Activated naive CD8-positive, alpha-beta T cell (primary cell): ENCODE measurements around the gene PGAP1.

ENCODE experiments used
- H3K27ac Mint-ChIP-seq: one replicate; pipeline ENCODE4 v1.8.0; 2021; ENCODE audit warnings: mixed read lengths
- H3K27me3 Mint-ChIP-seq: one replicate; pipeline ENCODE4 v1.8.0; 2021; ENCODE audit warnings: mixed read lengths
- H3K36me3 Mint-ChIP-seq: one replicate; pipeline ENCODE4 v1.8.0; 2021; ENCODE audit warnings: mixed read lengths
- H3K4me1 Mint-ChIP-seq: one replicate; pipeline ENCODE4 v1.8.0; 2021; ENCODE audit warnings: low read depth, mixed read lengths
- H3K4me3 Mint-ChIP-seq: one replicate; pipeline ENCODE4 v1.8.0; 2021; ENCODE audit warnings: mild to moderate bottlenecking, mixed read lengths
- H3K9me3 Mint-ChIP-seq: one replicate; pipeline ENCODE4 v1.8.0; 2021; ENCODE audit warnings: low read depth, mixed read lengths

Gene PGAP1

GRCh38 chr2:196887431-196887830 is 39.1 kb downstream of the PGAP1 start:
- Mint-ChIP-seq H3K36me3 (peaks cover 32% of the 10 kb centered on the region), H3K9me3 (no peaks in the 10 kb centered on the region), H3K4me3 (no peak overlapping the region), H3K4me1 (no peaks in the 10 kb centered on the region), H3K27ac (no peak overlapping the region), H3K27me3 (no peaks in the 10 kb centered on the region)

- H3K27me3 Mint-ChIP-seq = no peaks in the 10 kb centered on the region
- no peaks in the 10 kb centered on the region for H3K4me1 Mint-ChIP-seq
- no peak overlapping the region for H3K27ac Mint-ChIP-seq
- no peaks in the 10 kb centered on the region for H3K9me3 Mint-ChIP-seq
- H3K36me3 Mint-ChIP-seq = peaks cover 41% of the 10 kb centered on the region
- H3K4me3 Mint-ChIP-seq = no peak overlapping the region
These were observed 42.1 kb downstream of the PGAP1 start for GRCh38 chr2:196884368-196884767.

DNA sequence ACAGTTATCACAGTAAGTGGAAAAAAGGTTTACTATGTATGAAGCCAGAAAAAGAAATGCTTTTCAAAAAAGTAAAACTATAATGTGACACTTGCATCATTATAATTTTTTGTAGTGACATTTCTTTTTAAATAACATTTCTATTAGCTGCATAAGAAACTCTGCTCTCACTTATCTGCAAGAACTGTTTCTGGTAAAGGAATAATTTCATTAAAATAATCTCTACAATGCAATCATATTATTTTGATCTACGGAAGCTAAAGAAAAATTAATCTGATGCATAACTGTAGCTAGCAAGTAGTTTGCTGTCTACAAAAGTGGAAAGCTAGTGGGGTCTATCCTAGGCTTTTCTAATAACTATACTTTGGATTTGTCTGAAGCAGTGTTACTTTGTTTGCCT is 50.1 kb downstream of the PGAP1 start:
- H3K27ac Mint-ChIP-seq = no peak overlapping the region
- H3K9me3 Mint-ChIP-seq = no peaks in the 10 kb centered on the region
- peaks cover 14% of the 10 kb centered on the region for H3K4me1 Mint-ChIP-seq
- H3K36me3 Mint-ChIP-seq = peaks cover 23% of the 10 kb centered on the region
- no peak overlapping the region for H3K4me3 Mint-ChIP-seq
- H3K27me3 Mint-ChIP-seq = no peaks in the 10 kb centered on the region

DNA sequence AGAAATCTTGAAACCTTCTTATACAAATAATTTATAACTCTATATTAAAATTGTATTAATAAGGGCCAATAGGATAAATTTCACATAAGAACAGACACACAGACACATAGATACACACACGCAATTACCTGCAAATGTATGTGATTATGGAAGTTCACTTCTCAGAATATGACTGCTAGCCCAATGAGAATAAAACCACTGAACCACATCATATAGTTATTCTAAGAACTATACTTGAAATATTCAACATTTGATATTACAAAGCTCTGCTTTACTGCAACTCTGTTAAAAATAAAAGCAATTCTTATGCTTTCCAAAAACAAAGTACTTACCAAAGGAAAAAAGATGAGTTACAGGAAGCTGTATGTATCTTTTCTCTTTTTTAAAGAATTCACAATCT is 51.1 kb downstream of the PGAP1 start:
- peaks cover 14% of the 10 kb centered on the region for H3K4me1 Mint-ChIP-seq
- no peaks in the 10 kb centered on the region for H3K9me3 Mint-ChIP-seq
- H3K27ac Mint-ChIP-seq = no peak overlapping the region
- H3K4me3 Mint-ChIP-seq = no peak overlapping the region
- peaks cover 18% of the 10 kb centered on the region for H3K36me3 Mint-ChIP-seq
- no peaks in the 10 kb centered on the region for H3K27me3 Mint-ChIP-seq

GRCh38 chr2:196873511-196873910 is 53.0 kb downstream of the PGAP1 start:
- H3K4me1 Mint-ChIP-seq = peaks cover 14% of the 10 kb centered on the region
- no peaks in the 10 kb centered on the region for H3K27me3 Mint-ChIP-seq
- H3K9me3 Mint-ChIP-seq = no peaks in the 10 kb centered on the region
- H3K36me3 Mint-ChIP-seq = peaks cover 12% of the 10 kb centered on the region
- no peak overlapping the region for H3K4me3 Mint-ChIP-seq
- H3K27ac Mint-ChIP-seq = no peak overlapping the region

GRCh38 chr2:196854629-196855028 is 71.9 kb downstream of the PGAP1 start:
- no peaks in the 10 kb centered on the region for H3K4me1 Mint-ChIP-seq
- H3K27ac Mint-ChIP-seq = no peak overlapping the region
- no peak overlapping the region for H3K4me3 Mint-ChIP-seq
- H3K36me3 Mint-ChIP-seq = peaks cover 25% of the 10 kb centered on the region
- H3K9me3 Mint-ChIP-seq = peaks cover 10% of the 10 kb centered on the region
- H3K27me3 Mint-ChIP-seq = no peaks in the 10 kb centered on the region

GRCh38 chr2:196853301-196854087 is 73.0 kb downstream of the PGAP1 start:
- Mint-ChIP-seq H3K4me3 (no peak overlapping the region), H3K27me3 (no peaks in the 10 kb centered on the region), H3K27ac (no peak overlapping the region), H3K36me3 (peaks cover 17% of the 10 kb centered on the region), H3K9me3 (peaks cover 1% of the 10 kb centered on the region), H3K4me1 (no peaks in the 10 kb centered on the region)

DNA sequence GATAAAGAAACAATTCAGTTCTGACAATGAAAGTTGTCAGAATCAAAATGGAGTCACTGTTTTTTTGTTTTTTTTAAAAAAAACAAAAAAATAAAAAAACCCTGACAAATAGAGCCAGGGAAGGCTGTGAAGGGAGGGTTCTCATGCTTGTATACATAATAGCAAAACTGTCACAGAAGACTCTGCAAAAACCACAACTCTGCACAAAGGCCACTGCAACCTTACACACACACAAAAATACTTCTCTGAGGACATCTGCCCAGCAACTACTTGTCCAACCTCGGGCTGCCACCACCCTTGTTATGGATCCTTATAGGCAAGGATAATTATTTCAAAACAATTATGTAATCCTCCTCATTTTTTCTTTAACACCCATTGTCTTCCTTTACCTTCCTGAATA is 75.4 kb downstream of the PGAP1 start:
- H3K27me3 Mint-ChIP-seq = no peaks in the 10 kb centered on the region
- H3K4me3 Mint-ChIP-seq = no peak overlapping the region
- no peaks in the 10 kb centered on the region for H3K9me3 Mint-ChIP-seq
- peaks cover 11% of the 10 kb centered on the region for H3K36me3 Mint-ChIP-seq
- peaks cover 6% of the 10 kb centered on the region for H3K4me1 Mint-ChIP-seq
- H3K27ac Mint-ChIP-seq = no peak overlapping the region

DNA sequence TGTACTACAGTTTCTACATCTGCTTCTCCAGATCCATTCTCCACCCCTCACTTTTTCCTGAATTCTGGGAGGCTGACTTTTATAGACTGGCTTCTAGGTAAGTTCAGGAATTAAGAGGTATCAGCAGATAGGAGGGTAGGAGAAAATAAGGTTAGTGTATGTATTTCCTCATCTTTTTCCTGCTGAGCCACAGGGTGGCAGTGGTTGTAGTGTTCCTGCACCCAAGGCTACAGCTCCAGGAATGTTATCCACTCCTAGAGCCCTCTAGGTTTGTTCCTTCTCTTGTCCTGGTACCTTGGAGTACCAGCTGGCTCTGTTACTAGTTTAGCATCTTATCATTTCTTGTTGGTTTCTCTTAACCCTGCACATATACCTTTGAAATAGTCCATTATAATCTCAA is 76.6 kb downstream of the PGAP1 start:
- Mint-ChIP-seq H3K4me1 (peaks cover 7% of the 10 kb centered on the region), H3K4me3 (no peak overlapping the region), H3K36me3 (peaks cover 14% of the 10 kb centered on the region), H3K9me3 (no peaks in the 10 kb centered on the region), H3K27ac (no peak overlapping the region), H3K27me3 (no peaks in the 10 kb centered on the region)

DNA sequence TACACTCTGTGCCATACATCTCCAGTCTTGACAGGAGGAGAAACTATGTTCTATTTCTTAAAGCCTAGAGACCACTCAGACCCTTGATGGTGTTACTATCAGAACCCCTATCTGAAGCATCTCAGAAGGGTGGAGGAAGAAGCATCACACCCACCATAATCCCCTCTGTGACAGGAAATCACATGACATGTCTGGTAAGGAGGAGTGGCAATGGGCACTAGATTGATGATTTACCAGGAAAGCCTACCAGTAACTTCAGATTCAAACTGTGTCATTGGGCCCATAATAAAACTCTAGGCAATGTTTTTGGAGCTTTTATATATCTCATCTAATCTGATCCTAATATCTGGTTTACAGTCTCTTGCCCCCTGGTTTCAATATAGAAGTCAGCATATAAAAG is 80.2 kb downstream of the PGAP1 start:
- no peak overlapping the region for H3K27ac Mint-ChIP-seq
- peaks cover 7% of the 10 kb centered on the region for H3K4me1 Mint-ChIP-seq
- peaks cover 16% of the 10 kb centered on the region for H3K36me3 Mint-ChIP-seq
- H3K9me3 Mint-ChIP-seq = no peaks in the 10 kb centered on the region
- no peaks in the 10 kb centered on the region for H3K27me3 Mint-ChIP-seq
- H3K4me3 Mint-ChIP-seq = no peak overlapping the region

DNA sequence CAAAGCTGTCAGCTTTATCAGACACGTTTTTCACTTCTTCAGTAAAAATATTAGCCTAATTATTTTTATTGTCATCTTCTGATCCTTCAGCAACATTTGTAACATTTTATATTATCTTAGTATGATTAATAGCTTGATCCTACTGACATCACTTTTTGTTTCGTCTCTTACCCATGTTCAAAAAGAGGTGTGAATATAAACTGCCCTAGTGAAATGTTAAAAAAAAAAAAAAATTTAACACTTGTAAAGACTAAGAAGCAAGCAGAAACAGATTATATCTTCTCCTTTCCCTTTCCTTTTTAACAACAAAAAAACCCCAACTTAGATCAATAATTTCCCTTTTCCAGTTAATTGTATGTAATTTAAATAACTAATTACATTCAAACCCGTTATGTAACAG is 81.1 kb downstream of the PGAP1 start:
- Mint-ChIP-seq H3K27me3 (no peaks in the 10 kb centered on the region), H3K27ac (no peak overlapping the region)

GRCh38 chr2:196840171-196840570 is 86.3 kb downstream of the PGAP1 start:
- H3K4me1 Mint-ChIP-seq = no peaks in the 10 kb centered on the region
- H3K27ac Mint-ChIP-seq = no peak overlapping the region
- no peak overlapping the region for H3K4me3 Mint-ChIP-seq
- peaks cover 8% of the 10 kb centered on the region for H3K36me3 Mint-ChIP-seq
- no peaks in the 10 kb centered on the region for H3K9me3 Mint-ChIP-seq
- no peaks in the 10 kb centered on the region for H3K27me3 Mint-ChIP-seq

More for the DNA sequence above, 81.1 kb downstream of the PGAP1 start:
- Mint-ChIP-seq H3K36me3 (peaks cover 20% of the 10 kb centered on the region), H3K4me3 (no peak overlapping the region), H3K4me1 (peaks cover 7% of the 10 kb centered on the region), H3K9me3 (no peaks in the 10 kb centered on the region)

GRCh38 chr2:196839574-196839973 is 86.9 kb downstream of the PGAP1 start:
- Mint-ChIP-seq H3K27ac (no peak overlapping the region), H3K9me3 (no peaks in the 10 kb centered on the region), H3K4me3 (no peak overlapping the region), H3K27me3 (no peaks in the 10 kb centered on the region), H3K4me1 (no peaks in the 10 kb centered on the region), H3K36me3 (peaks cover 6% of the 10 kb centered on the region)

- no peaks in the 10 kb centered on the region for H3K27me3 Mint-ChIP-seq
- no peaks in the 10 kb centered on the region for H3K9me3 Mint-ChIP-seq
- no peak overlapping the region for H3K4me3 Mint-ChIP-seq
- no peak overlapping the region for H3K27ac Mint-ChIP-seq
- H3K36me3 Mint-ChIP-seq = peaks cover 6% of the 10 kb centered on the region
- no peaks in the 10 kb centered on the region for H3K4me1 Mint-ChIP-seq
These were observed 90.1 kb downstream of the PGAP1 start for GRCh38 chr2:196836440-196836839.

- Mint-ChIP-seq H3K4me3 (no peak overlapping the region), H3K27me3 (no peaks in the 10 kb centered on the region), H3K27ac (no peak overlapping the region), H3K36me3 (no peaks in the 10 kb centered on the region), H3K9me3 (no peaks in the 10 kb centered on the region), H3K4me1 (peaks cover 4% of the 10 kb centered on the region)
These were observed 95.8 kb downstream of the PGAP1 start for GRCh38 chr2:196830701-196831100.

GRCh38 chr2:196827356-196827755 is 99.2 kb downstream of the PGAP1 start:
- no peak overlapping the region for H3K4me3 Mint-ChIP-seq
- H3K27ac Mint-ChIP-seq = no peak overlapping the region
- no peaks in the 10 kb centered on the region for H3K9me3 Mint-ChIP-seq
- H3K27me3 Mint-ChIP-seq = peaks cover 1% of the 10 kb centered on the region
- H3K4me1 Mint-ChIP-seq = peaks cover 4% of the 10 kb centered on the region
- H3K36me3 Mint-ChIP-seq = no peaks in the 10 kb centered on the region
